Measurements from ENCODE around the gene CCDC82. TPM values are rescaled to one million over a fixed set of nuclear protein-coding genes. Genes with fewer than 3 reads are reported as not detected.

CCDC82 gene
- total and polyA plus RNA-seq, 2 donors (not counting 1 experiment from before 2014, with no cell fraction given) = 12.9 to 34.1 TPM

- POLR2A ChIA-PET = no interaction called here
- Histone ChIP-seq H3K4me1 (ENCODE audit: control insufficient read depth in 2 of 2, insufficient read depth in 2 of 2, low read length in 2 of 2) (no peaks in the 10 kb centered on the region), H3K36me3 (replicated peaks in 1 of 2; ENCODE audit: control extremely low read depth in 1 of 2, control insufficient read depth in 1 of 2, extremely low read depth in 1 of 2, insufficient read depth in 2 of 2, low read length in 1 of 2) (no peaks in the 10 kb centered on the region), H3K27me3 (replicated peaks in 1 of 4; ENCODE audit: control extremely low read depth in 1 of 4, control insufficient read depth in 3 of 4, insufficient read depth in 4 of 4, low read length in 3 of 4) (no peaks in the 10 kb centered on the region), H2AFZ (ENCODE audit: insufficient read depth, low read depth, low read length, poor library complexity, severe bottlenecking) (no peak overlapping the region), H3K9ac (ENCODE audit: low read length) (no peak overlapping the region), H3K4me2 (replicated peaks; ENCODE audit: low read depth, low read length, poor library complexity, severe bottlenecking) (no peak overlapping the region), H3K4me3 (ENCODE audit: control extremely low read depth in 1 of 5, extremely low read depth in 1 of 5, insufficient read depth in 1 of 5, low read depth in 2 of 5, low read length in 4 of 5) (no peak overlapping the region), H3K79me2 (ENCODE audit: control insufficient read depth, insufficient read depth, low read length) (no peaks in the 10 kb centered on the region), H3K9me3 (ENCODE audit: control extremely low read depth in 1 of 3, control insufficient read depth in 2 of 3, insufficient read depth in 1 of 3, low read length in 2 of 3) (no peaks in the 10 kb centered on the region), H4K20me1 (ENCODE audit: control insufficient read depth, insufficient read depth, low read length, poor library complexity, severe bottlenecking) (no peaks in the 10 kb centered on the region), H3K27ac (ENCODE audit: low read length in 2 of 2) (no peak overlapping the region)
- TF ChIP-seq EZH2 (IDR thresholded peaks at IDR 0.05; ENCODE audit: borderline replicate concordance, insufficient read depth, low read depth, low read length, poor library complexity, severe bottlenecking) (no peak), CTCF (IDR thresholded peaks at IDR 0.05) (no peak)
- intact Hi-C loops (cut with micrococcal nuclease) = no loop called here
- DNase-seq (no peak), ATAC-seq (ENCODE audit: low read depth) (no peak)
- H3K27me3 Mint-ChIP-seq = peaks cover 11% of the 10 kb centered on the region
- CTCF ChIA-PET = no interaction called here
- no peaks in the 10 kb centered on the region for H3K9me3 Mint-ChIP-seq (ENCODE audit: insufficient read depth)
- no CpG with 5 or more reads among the region's 1 CpG for WGBS (ENCODE audit: insufficient coverage)
- no peak overlapping the region for H3K27ac Mint-ChIP-seq
- H3K4me1 Mint-ChIP-seq = no peaks in the 10 kb centered on the region
- no peak overlapping the region for H3K4me3 Mint-ChIP-seq
Observed at GRCh38 chr11:96400697-96401096, 11.0 kb upstream of the CCDC82 start.

- Mint-ChIP-seq H3K9me3 (ENCODE audit: insufficient read depth) (no peaks in the 10 kb centered on the region), H3K27ac (no peak overlapping the region), H3K4me1 (no peaks in the 10 kb centered on the region), H3K4me3 (no peak overlapping the region), H3K27me3 (peaks cover 7% of the 10 kb centered on the region)
- Histone ChIP-seq H3K27ac (ENCODE audit: low read length in 2 of 2) (no peak overlapping the region), H3K79me2 (ENCODE audit: control insufficient read depth, insufficient read depth, low read length) (no peaks in the 10 kb centered on the region), H2AFZ (ENCODE audit: insufficient read depth, low read depth, low read length, poor library complexity, severe bottlenecking) (no peak overlapping the region), H3K4me1 (ENCODE audit: control insufficient read depth in 2 of 2, insufficient read depth in 2 of 2, low read length in 2 of 2) (no peaks in the 10 kb centered on the region), H3K27me3 (replicated peaks in 1 of 4; ENCODE audit: control extremely low read depth in 1 of 4, control insufficient read depth in 3 of 4, insufficient read depth in 4 of 4, low read length in 3 of 4) (no peaks in the 10 kb centered on the region), H3K36me3 (replicated peaks in 1 of 2; ENCODE audit: control extremely low read depth in 1 of 2, control insufficient read depth in 1 of 2, extremely low read depth in 1 of 2, insufficient read depth in 2 of 2, low read length in 1 of 2) (no peaks in the 10 kb centered on the region), H3K9ac (ENCODE audit: low read length) (no peak overlapping the region), H3K9me3 (ENCODE audit: control extremely low read depth in 1 of 3, control insufficient read depth in 2 of 3, insufficient read depth in 1 of 3, low read length in 2 of 3) (no peaks in the 10 kb centered on the region), H4K20me1 (ENCODE audit: control insufficient read depth, insufficient read depth, low read length, poor library complexity, severe bottlenecking) (peaks cover 6% of the 10 kb centered on the region), H3K4me2 (replicated peaks; ENCODE audit: low read depth, low read length, poor library complexity, severe bottlenecking) (no peak overlapping the region), H3K4me3 (ENCODE audit: control extremely low read depth in 1 of 5, extremely low read depth in 1 of 5, insufficient read depth in 1 of 5, low read depth in 2 of 5, low read length in 4 of 5) (no peak overlapping the region)
- TF ChIP-seq CTCF (IDR thresholded peaks at IDR 0.05) (no peak), EZH2 (IDR thresholded peaks at IDR 0.05; ENCODE audit: borderline replicate concordance, insufficient read depth, low read depth, low read length, poor library complexity, severe bottlenecking) (no peak)
- no peak for ATAC-seq (ENCODE audit: low read depth)
- CTCF ChIA-PET = interaction anchor here (2.6 kb wide), 1 partner anchor 562 kb away, joined by 14 read pairs; no protein-coding TSS in a partner anchor
- POLR2A ChIA-PET = no interaction called here
- intact Hi-C loops (cut with micrococcal nuclease) = loop anchor here (10.0 kb wide), 1 partner anchor 1243 kb away; no protein-coding TSS in a partner anchor
- DNase-seq = no peak
- WGBS (ENCODE audit: insufficient coverage) = no CpG with 5 or more reads among the region's 3 CpGs
Observed at GRCh38 chr11:96397863-96398262, 8.2 kb upstream of the CCDC82 start.

Data from B cell (primary cell).